ENCODE measurements around the gene ITGA8. TPM values are rescaled to one million over a fixed set of nuclear protein-coding genes. Genes with fewer than 3 reads are reported as not detected.

ITGA8 gene
- total and polyA plus RNA-seq, 2 donors = 1.3 to 2.8 TPM

DNA sequence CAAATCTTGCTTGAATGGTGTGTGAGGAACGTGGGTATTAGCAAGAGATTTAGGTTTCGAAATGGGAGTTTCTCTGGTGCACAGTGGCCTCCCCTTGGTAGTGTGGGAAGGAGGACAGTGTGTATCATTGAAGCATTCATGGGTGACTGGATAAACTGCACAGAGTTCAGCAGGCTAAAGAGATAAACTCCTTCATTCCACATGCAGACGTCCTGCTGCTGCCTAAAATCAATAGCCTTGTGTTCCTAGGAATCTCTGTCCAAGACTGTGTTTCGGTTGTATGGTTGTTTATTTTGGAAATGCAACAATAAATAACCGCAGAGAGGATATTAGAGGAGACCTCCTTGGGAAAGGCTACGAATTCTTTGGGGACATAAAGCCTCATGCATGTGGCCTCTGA is 247.7 kb downstream of the ITGA8 start:
- 76% methylated on average over 6 of the region's 6 CpGs for WGBS
- no peak for DNase-seq (ENCODE audit: low read depth in 6 of 9, low spot score in 9 of 9)
- Histone ChIP-seq H3K4me1 (ENCODE audit: control insufficient read depth in 2 of 2, insufficient read depth in 2 of 2, low read length in 2 of 2) (peaks cover 0 to 5% of the 10 kb centered on the region in 2 donors), H3K27ac (ENCODE audit: low read depth in 1 of 2, low read length in 1 of 2) (no peak overlapping the region), H3K27me3 (ENCODE audit: control insufficient read depth in 2 of 2, insufficient read depth in 1 of 2, low read length in 1 of 2) (no peaks in the 10 kb centered on the region), H3K4me3 (ENCODE audit: low read length in 2 of 2) (no peak overlapping the region), H3K36me3 (ENCODE audit: control insufficient read depth in 2 of 2, insufficient read depth in 2 of 2, low read length in 1 of 2) (no peaks in the 10 kb centered on the region), H3K9me3 (ENCODE audit: control insufficient read depth in 2 of 2, insufficient read depth in 1 of 2, low read length in 1 of 2) (no peaks in the 10 kb centered on the region)

DNA sequence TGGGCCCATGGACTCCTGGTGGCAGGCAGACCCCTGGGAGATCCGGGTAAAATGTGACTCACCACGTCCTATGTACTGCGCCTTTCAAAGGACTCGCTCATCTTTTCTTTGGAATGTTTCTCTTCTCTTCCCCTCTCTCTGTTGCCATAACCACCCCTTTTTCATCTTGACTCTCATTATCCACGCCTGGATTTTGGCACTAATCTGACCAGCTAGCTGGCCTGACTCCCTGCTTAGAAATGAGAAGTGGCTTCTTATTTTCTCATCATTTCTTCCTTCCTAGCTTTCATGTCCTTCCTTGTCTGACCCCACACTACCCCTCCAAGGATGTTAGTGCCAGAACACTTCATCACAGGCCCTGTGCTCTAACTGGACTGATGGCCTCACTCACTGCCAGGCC is 250.6 kb downstream of the ITGA8 start:
- H3K4me3 ChIP-seq (ENCODE audit: low read length in 2 of 2) = no peak overlapping the region
- H3K4me1 ChIP-seq (ENCODE audit: control insufficient read depth in 2 of 2, insufficient read depth in 2 of 2, low read length in 2 of 2) = peaks cover 0 to 5% of the 10 kb centered on the region in 2 donors
- no peaks in the 10 kb centered on the region for H3K27me3 ChIP-seq (ENCODE audit: control insufficient read depth in 2 of 2, insufficient read depth in 1 of 2, low read length in 1 of 2)
- no peak overlapping the region for H3K27ac ChIP-seq (ENCODE audit: low read depth in 1 of 2, low read length in 1 of 2)
- WGBS = 96% methylated on average over 5 of the region's 5 CpGs
- H3K36me3 ChIP-seq (ENCODE audit: control insufficient read depth in 2 of 2, insufficient read depth in 2 of 2, low read length in 1 of 2) = no peaks in the 10 kb centered on the region
- DNase-seq (ENCODE audit: low read depth in 6 of 9, low spot score in 9 of 9) = no peak
- H3K9me3 ChIP-seq (ENCODE audit: control insufficient read depth in 2 of 2, insufficient read depth in 1 of 2, low read length in 1 of 2) = no peaks in the 10 kb centered on the region

DNA sequence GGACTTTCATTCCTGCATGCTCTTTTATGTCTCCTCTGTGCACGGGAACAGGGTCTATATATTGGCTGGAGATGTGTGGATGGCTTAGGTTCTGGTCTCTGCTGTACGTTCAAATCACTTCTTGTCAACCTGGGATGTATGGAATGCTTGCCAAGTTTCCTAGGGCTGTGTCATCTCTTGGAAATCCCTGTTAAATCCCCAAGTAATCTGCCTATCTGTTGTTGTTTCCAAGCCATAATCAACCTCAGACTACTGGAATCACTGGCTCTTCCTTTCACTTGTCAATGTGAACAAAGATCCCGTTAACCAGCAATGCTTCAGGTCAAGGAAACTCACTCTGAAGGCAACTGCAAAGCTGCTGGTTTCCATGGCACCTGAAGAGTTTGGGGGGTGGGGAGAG is 255.3 kb downstream of the ITGA8 start:
- no peaks in the 10 kb centered on the region for H3K36me3 ChIP-seq (ENCODE audit: control insufficient read depth in 2 of 2, insufficient read depth in 2 of 2, low read length in 1 of 2)
- 91% methylated on average over 3 of the region's 3 CpGs for WGBS
- no peaks in the 10 kb centered on the region for H3K4me1 ChIP-seq (ENCODE audit: control insufficient read depth in 2 of 2, insufficient read depth in 2 of 2, low read length in 2 of 2)
- no peak overlapping the region for H3K4me3 ChIP-seq (ENCODE audit: low read length in 2 of 2)
- DNase-seq (ENCODE audit: low read depth in 6 of 9, low spot score in 9 of 9) = no peak
- peaks cover 0 to 3% of the 10 kb centered on the region in 2 donors for H3K9me3 ChIP-seq (ENCODE audit: control insufficient read depth in 2 of 2, insufficient read depth in 1 of 2, low read length in 1 of 2)
- no peaks in the 10 kb centered on the region for H3K27me3 ChIP-seq (ENCODE audit: control insufficient read depth in 2 of 2, insufficient read depth in 1 of 2, low read length in 1 of 2)
- H3K27ac ChIP-seq (ENCODE audit: low read depth in 1 of 2, low read length in 1 of 2) = no peak overlapping the region

Other genes starting within 250 kb of the ITGA8 start
- gene MINDY3, start 140.6 kb upstream of the ITGA8 start, total RNA-seq = 21.7 TPM
- gene MINDY3, start 140.6 kb upstream of the ITGA8 start, polyA plus RNA-seq = 36.1 TPM

Measured in thymus (tissue), 11 donors.